PC-9 (cell line): Measurements from ENCODE around the gene ATG3. TPM values are rescaled to one million over a fixed set of nuclear protein-coding genes. Genes with fewer than 3 reads are reported as not detected.

Experiments
- BruUV-seq: library from RNA; stranded (reverse); fragments of 400-500 nt; replicated peaks from 2 replicates; lab custom pipeline; 2021; lab: Mats Ljungman, UMichigan
- CTCF ChIA-PET: fragments of 300-600 bp; sonication (Branson Sonifier 250); formaldehyde crosslinking; loops from one replicate; lab custom pipeline; 2022; ENCODE audit warnings: antibody characterized with exemption; lab: Charles Lee
- POLR2A ChIA-PET: fragments of 300-600 bp; sonication (Branson Sonifier 250); formaldehyde crosslinking; loops from one replicate; lab custom pipeline; 2022; ENCODE audit warnings: antibody characterized with exemption; ENCODE audit not compliant: unreplicated experiment; lab: Charles Lee
- DNase-seq, 2 experiments: peaks; one replicate each; pipeline versions ENCODE4 v3.0.0 to v3.0.0-alpha.2; 2015 to 2022; ENCODE audit warnings: mixed read lengths in 1 of 2
- H2AFZ ChIP-seq: fragments of 200-600 bp; sonication (generic); 2 replicates; pipeline ENCODE4 v1.8.1; 2017; ENCODE audit warnings: antibody characterized with exemption
- H3F3A ChIP-seq: fragments of 200-600 bp; sonication (generic); 2 replicates; pipeline ENCODE4 v1.8.1; 2017; ENCODE audit warnings: antibody characterized with exemption, mild to moderate bottlenecking, low read depth; ENCODE audit not compliant: insufficient read depth
- H3K27ac ChIP-seq: fragments of 200-600 bp; sonication (generic); 2 replicates; pipeline ENCODE4 v1.6.1; 2016; ENCODE audit warnings: mixed run types
- H3K27me3 ChIP-seq: fragments of 200-600 bp; sonication (generic); 2 replicates; pipeline ENCODE4 v1.6.1; 2016; ENCODE audit warnings: low read depth, mixed run types; ENCODE audit not compliant: insufficient read depth
- H3K36me3 ChIP-seq: fragments of 200-600 bp; sonication (generic); 2 replicates; pipeline ENCODE4 v1.6.1; 2016; ENCODE audit warnings: low read depth, mixed run types
- H3K4me1 ChIP-seq: fragments of 200-600 bp; sonication (generic); replicated peaks from 2 replicates; pipeline ENCODE4 v1.6.1; 2016; ENCODE audit warnings: mixed run types; ENCODE audit not compliant: insufficient read depth
- H3K4me2 ChIP-seq: fragments of 200-600 bp; sonication (generic); 2 replicates; pipeline ENCODE4 v1.6.1; 2017; ENCODE audit warnings: mixed run types
- H3K4me3 ChIP-seq: fragments of 200-600 bp; sonication (generic); 2 replicates; pipeline ENCODE4 v1.6.1; 2016; ENCODE audit warnings: mixed run types
- H3K79me2 ChIP-seq: fragments of 200-600 bp; sonication (generic); 2 replicates; pipeline ENCODE4 v1.6.1; 2017; ENCODE audit warnings: low read depth, mixed run types
- H3K9me2 ChIP-seq: fragments of 200-600 bp; sonication (generic); 2 replicates; pipeline ENCODE4 v1.8.1; 2017; ENCODE audit warnings: mild to moderate bottlenecking; ENCODE audit not compliant: insufficient read depth
- H3K9me3 ChIP-seq: fragments of 200-600 bp; sonication (generic); 2 replicates; pipeline ENCODE4 v1.8.1; 2016; ENCODE audit warnings: low read depth; ENCODE audit not compliant: insufficient read depth
- H4K20me1 ChIP-seq: fragments of 200-600 bp; sonication (generic); 2 replicates; pipeline ENCODE4 v1.8.1; 2017; ENCODE audit not compliant: insufficient read depth
- CTCF ChIP-seq: fragments of 200-600 bp; sonication (generic); conservative IDR thresholded peaks from 2 replicates; pipeline ENCODE4 v1.6.1; 2017; ENCODE audit warnings: mixed run types, antibody characterized with exemption, mild to moderate bottlenecking, moderate library complexity
- EZH2 ChIP-seq: fragments of 200-600 bp; sonication (generic); IDR thresholded peaks from 2 replicates; pipeline ENCODE4 v1.8.0; 2017; ENCODE audit warnings: antibody characterized with exemption, low read depth
- intact Hi-C: fragments of 100-400 bp; cut with micrococcal nuclease; formaldehyde crosslinking; loops from one replicate; pipeline ENCODE4 v1.10.0; 2022; ENCODE audit not compliant: unreplicated experiment
- total RNA-seq: library from RNA; stranded (reverse); gene quantifications from 2 replicates; pipeline ENCODE4 v1.2.3, GENCODE V29; 2021

ATG3 gene
- total RNA-seq, 1 experiment from 2014 or later = 68.9 TPM

- ChIA-PET POLR2A (interaction anchor here (0.6 to 0.7 kb wide), 2 partner anchors 113 to 363 kb away, joined by 6 to 10 read pairs; no protein-coding TSS in a partner anchor), CTCF (no interaction called here)
- Histone ChIP-seq H3K4me2 (no peak overlapping the region), H3K27ac (no peak overlapping the region), H3K4me3 (no peak overlapping the region), H2AFZ (no peak overlapping the region), H3K9me2 (no peaks in the 10 kb centered on the region), H4K20me1 (no peaks in the 10 kb centered on the region), H3K79me2 (no peaks in the 10 kb centered on the region), H3K36me3 (no peaks in the 10 kb centered on the region), H3F3A (no peaks in the 10 kb centered on the region), H3K4me1 (no peaks in the 10 kb centered on the region), H3K9me3 (no peaks in the 10 kb centered on the region), H3K27me3 (peaks cover 5% of the 10 kb centered on the region; the same call in 1 of the 2 replicates)
- intact Hi-C loops = no loop called here
- TF ChIP-seq CTCF (no peak), EZH2 (no peak)
- DNase-seq = no peak
- BruUV-seq = no TSS peak
Measured at GRCh38 chr3:112486811-112487505, 74.8 kb downstream of the ATG3 start.

DNA sequence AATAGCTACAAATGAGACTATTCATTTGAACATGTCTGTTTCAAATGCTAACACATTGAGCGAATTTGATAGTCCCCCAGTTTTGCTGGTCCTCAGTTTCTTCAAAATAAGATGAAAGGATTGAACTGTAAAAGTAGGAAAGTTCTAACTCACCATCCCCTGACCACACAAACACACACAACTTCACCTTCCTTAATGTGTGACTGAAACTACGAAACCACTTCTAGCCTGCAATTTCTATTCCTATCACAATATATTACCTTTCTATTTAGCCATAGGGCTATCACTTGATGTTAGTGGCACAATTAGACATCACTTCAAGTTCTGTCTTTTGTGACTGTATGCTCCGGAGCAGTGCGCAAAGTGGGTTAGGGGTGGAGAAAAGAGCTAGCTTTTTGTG lies 77.4 kb downstream of the ATG3 start:
- no peaks in the 10 kb centered on the region for H3K27me3 ChIP-seq
- H3K9me3 ChIP-seq = no peaks in the 10 kb centered on the region
- no peak for DNase-seq
- no peaks in the 10 kb centered on the region for H4K20me1 ChIP-seq
- no TSS peak for BruUV-seq
- TF ChIP-seq CTCF = no peak
- intact Hi-C loops = no loop called here
- CTCF ChIA-PET = no interaction called here
- POLR2A ChIA-PET = no interaction called here
- H3K4me1 ChIP-seq = no peaks in the 10 kb centered on the region
- no peaks in the 10 kb centered on the region for H3K9me2 ChIP-seq
- H3K79me2 ChIP-seq = no peaks in the 10 kb centered on the region
- no peaks in the 10 kb centered on the region for H3K36me3 ChIP-seq
- H2AFZ ChIP-seq = no peak overlapping the region; the same call in 1 of the 2 replicates
- H3F3A ChIP-seq = no peaks in the 10 kb centered on the region
- H3K4me3 ChIP-seq = no peak overlapping the region
- H3K27ac ChIP-seq = no peak overlapping the region
- no peak overlapping the region for H3K4me2 ChIP-seq

GRCh38 chr3:112482675-112483074 lies 79.1 kb downstream of the ATG3 start:
- H4K20me1 ChIP-seq = no peaks in the 10 kb centered on the region
- H3K4me1 ChIP-seq = no peaks in the 10 kb centered on the region
- no peaks in the 10 kb centered on the region for H3F3A ChIP-seq
- TF ChIP-seq CTCF (no peak), EZH2 (no peak)
- CTCF ChIA-PET = no interaction called here
- no peaks in the 10 kb centered on the region for H3K27me3 ChIP-seq
- H3K9me2 ChIP-seq = no peaks in the 10 kb centered on the region
- BruUV-seq = no TSS peak
- H2AFZ ChIP-seq = no peak overlapping the region
- H3K9me3 ChIP-seq = no peaks in the 10 kb centered on the region
- no peak overlapping the region for H3K4me3 ChIP-seq
- no peak for DNase-seq
- POLR2A ChIA-PET = no interaction called here
- no peak overlapping the region for H3K4me2 ChIP-seq
- intact Hi-C loops = no loop called here
- no peaks in the 10 kb centered on the region for H3K36me3 ChIP-seq
- H3K27ac ChIP-seq = no peak overlapping the region
- H3K79me2 ChIP-seq = no peaks in the 10 kb centered on the region

Other genes starting within 250 kb of the ATG3 start
- 1.9 and 4.0 TPM in 2 replicates for gene CD200, start 228.8 kb downstream of the ATG3 start, total RNA-seq
- not detected in 2 replicates for gene BTLA, start 62.5 kb downstream of the ATG3 start, total RNA-seq
- 24.2 and 35.7 TPM in 2 replicates for gene SLC35A5, start 83 bp upstream of the ATG3 start, total RNA-seq
- 142 and 162 TPM in 2 replicates for gene CCDC80, start 79.2 kb upstream of the ATG3 start, total RNA-seq